ENCODE measurements around the gene GPR101.
"Not testable (repeated sequence)": the region's sequence is repeated elsewhere in the genome, so short reads cannot be mapped to it uniquely, and the experiment has no call there.

- not testable (repeated sequence) for TF ChIP-seq CTCF, POLR2A (IDR thresholded peaks at IDR 0.05)
Observed at GRCh38 chrX:137000236-137000635, 33.6 kb downstream of the GPR101 start.
